ENCODE measurements around the gene IFNL3.
A peak's percentile ranks its signal among the peaks of the same experiment; 100 is the strongest.
"Not testable (repeated sequence)": the region's sequence is repeated elsewhere in the genome, so short reads cannot be mapped to it uniquely, and the experiment has no call there.

The IFNL3 gene

GRCh38 chr19:39218230-39219007 is 26.4 kb downstream of the IFNL3 start:
- no peak for DNase-seq (ENCODE audit: low spot score)

- DNase-seq (ENCODE audit: low spot score) = no peak
These were observed 27.7 kb downstream of the IFNL3 start for GRCh38 chr19:39217094-39217493.

- DNase-seq (ENCODE audit: low spot score) = not testable (repeated sequence)
These were observed 29.5 kb downstream of the IFNL3 start for GRCh38 chr19:39215323-39215722.

GRCh38 chr19:39212375-39212742 is 32.4 kb downstream of the IFNL3 start:
- DNase-seq (ENCODE audit: low spot score) = no peak

- no peak for DNase-seq (ENCODE audit: low spot score)
These were observed 33.0 kb downstream of the IFNL3 start for GRCh38 chr19:39211731-39212374.

GRCh38 chr19:39209196-39209595 is 35.6 kb downstream of the IFNL3 start:
- DNase-seq (ENCODE audit: low spot score) = no peak

- DNase-seq (ENCODE audit: low spot score) = no peak
These were observed 36.5 kb downstream of the IFNL3 start for GRCh38 chr19:39208175-39208795.

- no peak for DNase-seq (ENCODE audit: low spot score)
These were observed 37.4 kb downstream of the IFNL3 start for GRCh38 chr19:39207293-39207836.

- DNase-seq (ENCODE audit: low spot score) = no peak
These were observed 38.7 kb downstream of the IFNL3 start for GRCh38 chr19:39206122-39206521.

GRCh38 chr19:39205449-39205764 is 39.4 kb downstream of the IFNL3 start:
- DNase-seq (ENCODE audit: low spot score) = no peak

GRCh38 chr19:39203372-39204341 is 41.1 kb downstream of the IFNL3 start, which contains the start of gene SYCN:
Gene SYCN, minus strand, starts transcription at chr19:39204263. Its CDS starts 9 bp downstream, at chr19:39204254.
- DNase-seq (ENCODE audit: low spot score) = peak; percentile 16

- peak; percentile 6 for DNase-seq (ENCODE audit: low spot score)
These were observed 41.8 kb downstream of the IFNL3 start for GRCh38 chr19:39202998-39203355.

- no peak for DNase-seq (ENCODE audit: low spot score)
These were observed 44.0 kb downstream of the IFNL3 start for GRCh38 chr19:39200803-39201115.

- DNase-seq (ENCODE audit: low spot score) = no peak
These were observed 44.6 kb downstream of the IFNL3 start for GRCh38 chr19:39200066-39200802.

GRCh38 chr19:39199025-39199424 is 45.8 kb downstream of the IFNL3 start:
- DNase-seq (ENCODE audit: low spot score) = peak; percentile 93

GRCh38 chr19:39197808-39198207 is 47.0 kb downstream of the IFNL3 start:
- no peak for DNase-seq (ENCODE audit: low spot score)

- no peak for DNase-seq (ENCODE audit: low spot score)
These were observed 47.8 kb downstream of the IFNL3 start, which contains the start of gene NCCRP1 for GRCh38 chr19:39196860-39197562. Gene NCCRP1, plus strand, starts transcription at chr19:39196964. Its CDS starts 19 bp downstream, at chr19:39196983.

- DNase-seq (ENCODE audit: low spot score) = no peak
These were observed 48.5 kb downstream of the IFNL3 start for GRCh38 chr19:39196320-39196719.

GRCh38 chr19:39195755-39196154 is 49.1 kb downstream of the IFNL3 start:
- no peak for DNase-seq (ENCODE audit: low spot score)

GRCh38 chr19:39194832-39195542 is 49.8 kb downstream of the IFNL3 start:
- DNase-seq (ENCODE audit: low spot score) = no peak

Measured in AG08396 (cell line).